Upper lobe of right lung (tissue), 1 donor: ENCODE results near the gene C12orf75. TPM values are rescaled to one million over a fixed set of nuclear protein-coding genes. Genes with fewer than 3 reads are reported as not detected.

Experiments
- ATAC-seq: fragments of 200-7000 bp; cut with Tn5 transposase; one replicate; pipeline ENCODE4 v1.9.1; 2020; ENCODE audit warnings: mild to moderate bottlenecking, moderate library complexity
- DNase-seq: peaks from one replicate; pipeline ENCODE4 v3.0.0-alpha.2; 2020
- H3K27ac ChIP-seq: fragments of 200-600 bp; one replicate; pipeline ENCODE4 v1.8.0; 2022
- H3K27me3 ChIP-seq: fragments of 200-600 bp; one replicate; pipeline ENCODE4 v1.8.0; 2022; ENCODE audit warnings: mild to moderate bottlenecking
- H3K36me3 ChIP-seq: fragments of 200-600 bp; one replicate; pipeline ENCODE4 v1.8.0; 2022
- H3K4me1 ChIP-seq: fragments of 200-600 bp; one replicate; pipeline ENCODE4 v1.8.0; 2022
- H3K4me3 ChIP-seq: fragments of 200-600 bp; one replicate; pipeline ENCODE4 v1.8.0; 2022; ENCODE audit warnings: mild to moderate bottlenecking
- H3K9me3 ChIP-seq: fragments of 200-600 bp; one replicate; pipeline ENCODE4 v1.8.0; 2022
- CTCF ChIP-seq: fragments of 200-600 bp; IDR thresholded peaks from one replicate; pipeline ENCODE4 v1.8.0; 2022; ENCODE audit warnings: antibody characterized with exemption
- intact Hi-C: fragments of 100-400 bp; cut with DNase I; formaldehyde crosslinking; loops from one replicate; pipeline ENCODE4 v1.11.0; 2022
- total RNA-seq: library from RNA; stranded (reverse); fragmentation: NEBNext Ultra II Directional; extraction: Animal tissue kit (Norgen Biotek cat#: 25700); gene quantifications from one replicate; pipeline ENCODE4 v1.2.1, GENCODE V29; 2021
- donor health status: DM: no; HTN: yes; CAD: no; lungs with severe emphysema.

Gene C12orf75
- total RNA-seq, 1 donor from 2014 or later, result 5.9 TPM

- no peak for DNase-seq
- H3K27ac ChIP-seq, result no peak overlapping the region
- no peaks in the 10 kb centered on the region for H3K4me1 ChIP-seq
- H3K9me3 ChIP-seq, result no peaks in the 10 kb centered on the region
- no peak for TF ChIP-seq CTCF
- intact Hi-C loops, result no loop called here
- no peaks in the 10 kb centered on the region for H3K36me3 ChIP-seq
- H3K4me3 ChIP-seq, result no peak overlapping the region
- ATAC-seq, result no peak
- no peaks in the 10 kb centered on the region for H3K27me3 ChIP-seq
Measured at GRCh38 chr12:105317942-105318621, 12.4 kb upstream of the C12orf75 start.

GRCh38 chr12:105318651-105319483, 11.6 kb upstream of the C12orf75 start:
- no peak overlapping the region for H3K27ac ChIP-seq
- no peak for ATAC-seq
- H3K27me3 ChIP-seq, result no peaks in the 10 kb centered on the region
- H3K4me3 ChIP-seq, result no peak overlapping the region
- DNase-seq, result no peak
- no peaks in the 10 kb centered on the region for H3K36me3 ChIP-seq
- TF ChIP-seq CTCF, result no peak
- no peaks in the 10 kb centered on the region for H3K4me1 ChIP-seq
- H3K9me3 ChIP-seq, result no peaks in the 10 kb centered on the region
- intact Hi-C loops, result no loop called here

- no peak for TF ChIP-seq CTCF
Measured at GRCh38 chr12:105319691-105320209, 10.7 kb upstream of the C12orf75 start.

GRCh38 chr12:105321125-105321524, 9.4 kb upstream of the C12orf75 start:
- ATAC-seq, result no peak
- Histone ChIP-seq H3K27me3 (no peaks in the 10 kb centered on the region), H3K36me3 (no peaks in the 10 kb centered on the region), H3K4me1 (no peaks in the 10 kb centered on the region), H3K4me3 (no peak overlapping the region), H3K9me3 (no peaks in the 10 kb centered on the region), H3K27ac (no peak overlapping the region)
- intact Hi-C loops, result no loop called here
- DNase-seq, result no peak
- TF ChIP-seq CTCF, result no peak

More at GRCh38 chr12:105319691-105320209, 10.7 kb upstream of the C12orf75 start:
- H3K4me1 ChIP-seq, result no peaks in the 10 kb centered on the region
- ATAC-seq (no peak), DNase-seq (no peak)
- no peaks in the 10 kb centered on the region for H3K36me3 ChIP-seq
- H3K27ac ChIP-seq, result no peak overlapping the region
- H3K27me3 ChIP-seq, result no peaks in the 10 kb centered on the region
- H3K4me3 ChIP-seq, result no peak overlapping the region
- intact Hi-C loops, result no loop called here
- H3K9me3 ChIP-seq, result no peaks in the 10 kb centered on the region

- no peaks in the 10 kb centered on the region for H3K4me1 ChIP-seq
- intact Hi-C loops, result no loop called here
- H3K27ac ChIP-seq, result no peak overlapping the region
- TF ChIP-seq CTCF, result no peak
- ATAC-seq (no peak), DNase-seq (no peak)
- H3K27me3 ChIP-seq, result no peaks in the 10 kb centered on the region
- H3K4me3 ChIP-seq, result no peak overlapping the region
- no peaks in the 10 kb centered on the region for H3K36me3 ChIP-seq
- no peaks in the 10 kb centered on the region for H3K9me3 ChIP-seq
Measured at GRCh38 chr12:105322070-105322469, 8.4 kb upstream of the C12orf75 start.
